Stimulated activated naive CD8-positive, alpha-beta T cell treated with anti-CD3 and anti-CD28 coated beads, Interleukin-15, Interleukin-2, amounts not matched to agents 100 U/mL and 50 U/mL, for 24 hours (primary cell): ENCODE data around the gene BCLAF3.

Experiments used
- ATAC-seq: fragments of 150-1000 bp; cut with Tn5 transposase; one replicate; pipeline ENCODE4 v1.10.0; 2021
- DNase-seq: peaks from one replicate; pipeline ENCODE4 v3.0.0; 2021

BCLAF3 gene

GRCh38 chrX:19966056-19966455 is 24.8 kb downstream of the BCLAF3 start:
- DNase-seq = no peak

GRCh38 chrX:19964017-19964710 is 26.7 kb downstream of the BCLAF3 start:
- ATAC-seq (peak; percentile 81), DNase-seq (peak; percentile 17)

More at GRCh38 chrX:19966056-19966455, 24.8 kb downstream of the BCLAF3 start:
- ATAC-seq = no peak

GRCh38 chrX:19960913-19961312 is 29.9 kb downstream of the BCLAF3 start:
- ATAC-seq = no peak
- no peak for DNase-seq

GRCh38 chrX:19958552-19959486 is 32.0 kb downstream of the BCLAF3 start:
- ATAC-seq (no peak), DNase-seq (no peak)

- DNase-seq (no peak), ATAC-seq (no peak)
Observed at GRCh38 chrX:19956923-19957322, 33.9 kb downstream of the BCLAF3 start.

GRCh38 chrX:19956306-19956705 is 34.6 kb downstream of the BCLAF3 start:
- no peak for ATAC-seq
- no peak for DNase-seq

- DNase-seq (no peak), ATAC-seq (no peak)
Observed at GRCh38 chrX:19955306-19955705, 35.6 kb downstream of the BCLAF3 start.

- DNase-seq (no peak), ATAC-seq (no peak)
Observed at GRCh38 chrX:19954335-19955096, 36.3 kb downstream of the BCLAF3 start.

- no peak for ATAC-seq
- DNase-seq = no peak
Observed at GRCh38 chrX:19953145-19953544, 37.7 kb downstream of the BCLAF3 start.

GRCh38 chrX:19949340-19949739 is 41.5 kb downstream of the BCLAF3 start:
- DNase-seq (no peak), ATAC-seq (no peak)

GRCh38 chrX:19947612-19948011 is 43.2 kb downstream of the BCLAF3 start:
- no peak for DNase-seq
- ATAC-seq = no peak
